ENCODE data around the gene HEG1. TPM values are rescaled to one million over a fixed set of nuclear protein-coding genes. Genes with fewer than 3 reads are reported as not detected.

The HEG1 gene
- total and polyA plus RNA-seq, 2 experiments from 2014 or later, result 1.8 to 8.8 TPM

DNA sequence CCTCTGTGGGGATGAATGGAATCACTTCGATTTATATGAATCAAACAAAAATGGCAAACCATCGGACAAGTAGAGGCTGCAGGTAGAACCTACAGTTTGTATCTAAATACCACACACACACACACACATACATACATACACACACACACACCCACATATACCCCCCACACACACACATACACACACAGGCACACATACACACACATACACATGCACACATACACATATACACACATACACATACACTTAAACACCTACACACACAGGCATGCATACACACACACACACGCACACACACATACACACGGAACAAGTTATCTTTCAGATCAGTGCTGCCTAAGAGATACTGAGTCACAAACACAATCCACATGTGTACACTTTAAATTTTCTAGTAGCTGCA is 24.3 kb downstream of the HEG1 start (continued):
- TF ChIP-seq, protein P1, sequence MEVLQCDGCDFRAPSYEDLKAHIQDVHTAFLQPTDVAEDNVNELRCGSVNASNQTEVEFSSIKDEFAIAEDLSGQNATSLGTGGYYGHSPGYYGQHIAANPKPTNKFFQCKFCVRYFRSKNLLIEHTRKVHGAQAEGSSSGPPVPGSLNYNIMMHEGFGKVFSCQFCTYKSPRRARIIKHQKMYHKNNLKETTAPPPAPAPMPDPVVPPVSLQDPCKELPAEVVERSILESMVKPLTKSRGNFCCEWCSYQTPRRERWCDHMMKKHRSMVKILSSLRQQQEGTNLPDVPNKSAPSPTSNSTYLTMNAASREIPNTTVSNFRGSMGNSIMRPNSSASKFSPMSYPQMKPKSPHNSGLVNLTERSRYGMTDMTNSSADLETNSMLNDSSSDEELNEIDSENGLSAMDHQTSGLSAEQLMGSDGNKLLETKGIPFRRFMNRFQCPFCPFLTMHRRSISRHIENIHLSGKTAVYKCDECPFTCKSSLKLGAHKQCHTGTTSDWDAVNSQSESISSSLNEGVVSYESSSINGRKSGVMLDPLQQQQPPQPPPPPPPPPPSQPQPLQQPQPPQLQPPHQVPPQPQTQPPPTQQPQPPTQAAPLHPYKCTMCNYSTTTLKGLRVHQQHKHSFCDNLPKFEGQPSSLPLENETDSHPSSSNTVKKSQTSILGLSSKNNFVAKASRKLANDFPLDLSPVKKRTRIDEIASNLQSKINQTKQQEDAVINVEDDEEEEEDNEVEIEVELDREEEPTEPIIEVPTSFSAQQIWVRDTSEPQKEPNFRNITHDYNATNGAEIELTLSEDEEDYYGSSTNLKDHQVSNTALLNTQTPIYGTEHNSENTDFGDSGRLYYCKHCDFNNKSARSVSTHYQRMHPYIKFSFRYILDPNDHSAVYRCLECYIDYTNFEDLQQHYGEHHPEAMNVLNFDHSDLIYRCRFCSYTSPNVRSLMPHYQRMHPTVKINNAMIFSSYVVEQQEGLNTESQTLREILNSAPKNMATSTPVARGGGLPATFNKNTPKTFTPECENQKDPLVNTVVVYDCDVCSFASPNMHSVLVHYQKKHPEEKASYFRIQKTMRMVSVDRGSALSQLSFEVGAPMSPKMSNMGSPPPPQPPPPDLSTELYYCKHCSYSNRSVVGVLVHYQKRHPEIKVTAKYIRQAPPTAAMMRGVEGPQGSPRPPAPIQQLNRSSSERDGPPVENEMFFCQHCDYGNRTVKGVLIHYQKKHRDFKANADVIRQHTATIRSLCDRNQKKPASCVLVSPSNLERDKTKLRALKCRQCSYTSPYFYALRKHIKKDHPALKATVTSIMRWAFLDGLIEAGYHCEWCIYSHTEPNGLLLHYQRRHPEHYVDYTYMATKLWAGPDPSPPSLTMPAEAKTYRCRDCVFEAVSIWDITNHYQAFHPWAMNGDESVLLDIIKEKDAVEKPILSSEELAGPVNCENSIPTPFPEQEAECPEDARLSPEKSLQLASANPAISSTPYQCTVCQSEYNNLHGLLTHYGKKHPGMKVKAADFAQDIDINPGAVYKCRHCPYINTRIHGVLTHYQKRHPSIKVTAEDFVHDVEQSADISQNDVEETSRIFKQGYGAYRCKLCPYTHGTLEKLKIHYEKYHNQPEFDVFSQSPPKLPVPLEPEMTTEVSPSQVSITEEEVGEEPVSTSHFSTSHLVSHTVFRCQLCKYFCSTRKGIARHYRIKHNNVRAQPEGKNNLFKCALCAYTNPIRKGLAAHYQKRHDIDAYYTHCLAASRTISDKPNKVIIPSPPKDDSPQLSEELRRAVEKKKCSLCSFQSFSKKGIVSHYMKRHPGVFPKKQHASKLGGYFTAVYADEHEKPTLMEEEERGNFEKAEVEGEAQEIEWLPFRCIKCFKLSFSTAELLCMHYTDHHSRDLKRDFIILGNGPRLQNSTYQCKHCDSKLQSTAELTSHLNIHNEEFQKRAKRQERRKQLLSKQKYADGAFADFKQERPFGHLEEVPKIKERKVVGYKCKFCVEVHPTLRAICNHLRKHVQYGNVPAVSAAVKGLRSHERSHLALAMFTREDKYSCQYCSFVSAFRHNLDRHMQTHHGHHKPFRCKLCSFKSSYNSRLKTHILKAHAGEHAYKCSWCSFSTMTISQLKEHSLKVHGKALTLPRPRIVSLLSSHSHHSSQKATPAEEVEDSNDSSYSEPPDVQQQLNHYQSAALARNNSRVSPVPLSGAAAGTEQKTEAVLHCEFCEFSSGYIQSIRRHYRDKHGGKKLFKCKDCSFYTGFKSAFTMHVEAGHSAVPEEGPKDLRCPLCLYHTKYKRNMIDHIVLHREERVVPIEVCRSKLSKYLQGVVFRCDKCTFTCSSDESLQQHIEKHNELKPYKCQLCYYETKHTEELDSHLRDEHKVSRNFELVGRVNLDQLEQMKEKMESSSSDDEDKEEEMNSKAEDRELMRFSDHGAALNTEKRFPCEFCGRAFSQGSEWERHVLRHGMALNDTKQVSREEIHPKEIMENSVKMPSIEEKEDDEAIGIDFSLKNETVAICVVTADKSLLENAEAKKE (CRISPR knock-in tag; IDR thresholded peaks at IDR 0.05), result no peak
- TF ChIP-seq POLR2AphosphoS5 (IDR thresholded peaks at IDR 0.05; ENCODE audit: low read depth), result no peak
- TF ChIP-seq, protein P2, sequence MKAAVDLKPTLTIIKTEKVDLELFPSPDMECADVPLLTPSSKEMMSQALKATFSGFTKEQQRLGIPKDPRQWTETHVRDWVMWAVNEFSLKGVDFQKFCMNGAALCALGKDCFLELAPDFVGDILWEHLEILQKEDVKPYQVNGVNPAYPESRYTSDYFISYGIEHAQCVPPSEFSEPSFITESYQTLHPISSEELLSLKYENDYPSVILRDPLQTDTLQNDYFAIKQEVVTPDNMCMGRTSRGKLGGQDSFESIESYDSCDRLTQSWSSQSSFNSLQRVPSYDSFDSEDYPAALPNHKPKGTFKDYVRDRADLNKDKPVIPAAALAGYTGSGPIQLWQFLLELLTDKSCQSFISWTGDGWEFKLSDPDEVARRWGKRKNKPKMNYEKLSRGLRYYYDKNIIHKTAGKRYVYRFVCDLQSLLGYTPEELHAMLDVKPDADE (IDR thresholded peaks at IDR 0.05), result no peak

DNA sequence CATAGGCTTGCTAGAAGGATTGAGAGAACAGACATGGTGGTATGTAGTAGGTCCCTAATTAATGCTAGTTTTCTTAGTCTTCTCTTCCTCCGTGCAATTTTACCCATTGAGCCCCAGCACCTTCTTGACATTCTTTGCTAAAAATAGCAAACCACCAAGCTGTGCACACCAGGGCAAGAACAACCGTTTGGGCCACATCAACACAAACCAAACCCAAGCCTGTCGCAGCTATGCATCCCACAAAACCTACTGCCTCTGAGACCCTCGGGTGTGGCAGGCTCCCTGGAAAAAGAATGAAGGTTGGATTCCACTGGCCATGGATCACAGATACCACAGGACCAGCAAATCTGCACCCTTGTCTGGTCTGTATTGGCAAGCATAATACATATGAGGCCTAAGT is 27.1 kb downstream of the HEG1 start:
- no peaks in the 10 kb centered on the region for H3F3A ChIP-seq (replicated peaks; ENCODE audit: low read depth)
- H3K4me1 Mint-ChIP-seq, result peaks cover 9% of the 10 kb centered on the region; the same call in 2 of the 3 replicates
- H3K4me3 Mint-ChIP-seq, result no peak overlapping the region
- DNase-seq (ENCODE audit: low spot score) (no peak), ATAC-seq (no peak)
- no peaks in the 10 kb centered on the region for H3K9me3 Mint-ChIP-seq
- no peaks in the 10 kb centered on the region for H3K79me2 ChIP-seq (replicated peaks; ENCODE audit: insufficient read depth)
- peaks cover 14% of the 10 kb centered on the region for H3K9me2 ChIP-seq (ENCODE audit: insufficient read depth)
- H3K4me1 ChIP-seq (ENCODE audit: insufficient read depth), result no peaks in the 10 kb centered on the region
- no peak overlapping the region for H3K4me3 ChIP-seq
- H3K27ac Mint-ChIP-seq, result no peak overlapping the region
- H3K27ac ChIP-seq (ENCODE audit: low read depth), result no peak overlapping the region
- H3K36me3 Mint-ChIP-seq (ENCODE audit: low read depth), result peaks cover 10% of the 10 kb centered on the region; the same call in 2 of the 3 replicates
- H4K20me1 ChIP-seq (replicated peaks; ENCODE audit: insufficient read depth), result no peaks in the 10 kb centered on the region
- H3K36me3 ChIP-seq (ENCODE audit: insufficient read depth), result no peaks in the 10 kb centered on the region
- H3K27me3 ChIP-seq (ENCODE audit: insufficient read depth), result no peaks in the 10 kb centered on the region
- no peak overlapping the region for H3K4me2 ChIP-seq
- no peaks in the 10 kb centered on the region for H3K27me3 Mint-ChIP-seq (ENCODE audit: insufficient read depth, low read depth, poor library complexity)
- no peak overlapping the region for H2AFZ ChIP-seq
- TF ChIP-seq NANOG (IDR thresholded peaks at IDR 0.05; ENCODE audit: borderline replicate concordance) (no peak), ZNF114 (CRISPR knock-in tag; IDR thresholded peaks at IDR 0.05) (no peak)
- TF ChIP-seq, protein P2 (IDR thresholded peaks at IDR 0.05), result no peak
- TF ChIP-seq, protein P3, sequence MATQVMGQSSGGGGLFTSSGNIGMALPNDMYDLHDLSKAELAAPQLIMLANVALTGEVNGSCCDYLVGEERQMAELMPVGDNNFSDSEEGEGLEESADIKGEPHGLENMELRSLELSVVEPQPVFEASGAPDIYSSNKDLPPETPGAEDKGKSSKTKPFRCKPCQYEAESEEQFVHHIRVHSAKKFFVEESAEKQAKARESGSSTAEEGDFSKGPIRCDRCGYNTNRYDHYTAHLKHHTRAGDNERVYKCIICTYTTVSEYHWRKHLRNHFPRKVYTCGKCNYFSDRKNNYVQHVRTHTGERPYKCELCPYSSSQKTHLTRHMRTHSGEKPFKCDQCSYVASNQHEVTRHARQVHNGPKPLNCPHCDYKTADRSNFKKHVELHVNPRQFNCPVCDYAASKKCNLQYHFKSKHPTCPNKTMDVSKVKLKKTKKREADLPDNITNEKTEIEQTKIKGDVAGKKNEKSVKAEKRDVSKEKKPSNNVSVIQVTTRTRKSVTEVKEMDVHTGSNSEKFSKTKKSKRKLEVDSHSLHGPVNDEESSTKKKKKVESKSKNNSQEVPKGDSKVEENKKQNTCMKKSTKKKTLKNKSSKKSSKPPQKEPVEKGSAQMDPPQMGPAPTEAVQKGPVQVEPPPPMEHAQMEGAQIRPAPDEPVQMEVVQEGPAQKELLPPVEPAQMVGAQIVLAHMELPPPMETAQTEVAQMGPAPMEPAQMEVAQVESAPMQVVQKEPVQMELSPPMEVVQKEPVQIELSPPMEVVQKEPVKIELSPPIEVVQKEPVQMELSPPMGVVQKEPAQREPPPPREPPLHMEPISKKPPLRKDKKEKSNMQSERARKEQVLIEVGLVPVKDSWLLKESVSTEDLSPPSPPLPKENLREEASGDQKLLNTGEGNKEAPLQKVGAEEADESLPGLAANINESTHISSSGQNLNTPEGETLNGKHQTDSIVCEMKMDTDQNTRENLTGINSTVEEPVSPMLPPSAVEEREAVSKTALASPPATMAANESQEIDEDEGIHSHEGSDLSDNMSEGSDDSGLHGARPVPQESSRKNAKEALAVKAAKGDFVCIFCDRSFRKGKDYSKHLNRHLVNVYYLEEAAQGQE (IDR thresholded peaks at IDR 0.05; ENCODE audit: unreplicated experiment), result no peak
